CD14-positive monocyte (primary cell): ENCODE measurements around the gene ZXDC. TPM values are rescaled to one million over a fixed set of nuclear protein-coding genes. Genes with fewer than 3 reads are reported as not detected.

Experiments
- DNase-seq, 3 donors: peaks; one replicate each; pipeline ENCODE4 v3.0.0-alpha.2; 2011 to 2022
- H2AFZ ChIP-seq: 2 replicates; pipeline ENCODE4 v1.6.0; 2012; ENCODE audit warnings: mild to moderate bottlenecking, low read depth, low read length, inconsistent platforms; ENCODE audit not compliant: insufficient read depth, poor library complexity, severe bottlenecking
- H3K27ac ChIP-seq, 2 donors: 1 replicate in 1 of 2; 2 replicates in 1 of 2; pipeline ENCODE4 v1.5.1; 2012 to 2013; ENCODE audit warnings: low read length in 2 of 2, control low read depth in 1 of 2, inconsistent platforms in 1 of 2, low read depth in 1 of 2, mild to moderate bottlenecking in 1 of 2
- H3K27me3 ChIP-seq, 2 donors: one replicate each; pipeline versions ENCODE4 v1.6.0 to v1.6.1; 2011 to 2013; ENCODE audit warnings: low read length in 2 of 2; ENCODE audit not compliant: control insufficient read depth in 2 of 2, insufficient read depth in 2 of 2
- H3K36me3 ChIP-seq, 2 donors: replicated peaks in 1 of 2; 1 replicate in 1 of 2; 2 replicates in 1 of 2; pipeline versions ENCODE4 v1.5.1 to v1.6.1; 2012 to 2013; ENCODE audit warnings: low read length in 2 of 2, control low read depth in 1 of 2, inconsistent platforms in 1 of 2, mild to moderate bottlenecking in 1 of 2; ENCODE audit not compliant: insufficient read depth in 2 of 2, control insufficient read depth in 1 of 2
- H3K4me1 ChIP-seq, 2 donors: 1 replicate in 1 of 2; 2 replicates in 1 of 2; pipeline versions ENCODE4 v1.5.1 to v1.6.1; 2012 to 2013; ENCODE audit warnings: low read length in 2 of 2, control low read depth in 1 of 2, inconsistent platforms in 1 of 2, mild to moderate bottlenecking in 1 of 2, moderate library complexity in 1 of 2; ENCODE audit not compliant: insufficient read depth in 2 of 2, control insufficient read depth in 1 of 2
- H3K4me2 ChIP-seq: replicated peaks from 2 replicates; pipeline ENCODE3; 2012; ENCODE audit warnings: low read length, moderate library complexity, mild to moderate bottlenecking; ENCODE audit not compliant: poor library complexity, severe bottlenecking; ENCODE audit errors: extremely low read depth
- H3K4me3 ChIP-seq, 3 experiments: fragments of 200-600 bp in 1 of 3; sonication (generic) in 1 of 3; replicated peaks in 1 of 3; 1 replicate in 2 of 3; 2 replicates in 1 of 3; pipeline ENCODE4 v1.5.1; 2011 to 2013; ENCODE audit warnings: low read length in 3 of 3, mild to moderate bottlenecking in 3 of 3, control low read depth in 2 of 3, low read depth in 2 of 3, inconsistent platforms in 1 of 3, moderate library complexity in 1 of 3
- H3K79me2 ChIP-seq: 2 replicates; pipeline ENCODE4 v1.6.0; 2012; ENCODE audit warnings: mild to moderate bottlenecking, control low read depth, inconsistent platforms, low read length, moderate library complexity; ENCODE audit not compliant: insufficient read depth
- H3K9ac ChIP-seq: 2 replicates; pipeline ENCODE4 v1.6.0; 2017; ENCODE audit warnings: low read length, mild to moderate bottlenecking; ENCODE audit not compliant: insufficient read depth, poor library complexity, severe bottlenecking
- H3K9me3 ChIP-seq, 2 donors: replicated peaks in 1 of 2; 1 replicate in 1 of 2; 2 replicates in 1 of 2; pipeline versions ENCODE4 v1.5.1 to v1.6.1; 2012 to 2013; ENCODE audit warnings: low read length in 2 of 2, control low read depth in 1 of 2; ENCODE audit not compliant: control insufficient read depth in 1 of 2, insufficient read depth in 1 of 2
- H4K20me1 ChIP-seq: 2 replicates; pipeline ENCODE4 v1.6.0; 2012; ENCODE audit warnings: mild to moderate bottlenecking, low read length, control low read depth, moderate library complexity; ENCODE audit not compliant: insufficient read depth
- H3K27ac Mint-ChIP-seq, 7 donors: one replicate each; pipeline ENCODE4 v1.8.0; 2020; ENCODE audit warnings: mild to moderate bottlenecking in 7 of 7, mixed read lengths in 7 of 7, moderate library complexity in 6 of 7, inconsistent platforms in 2 of 7
- H3K27me3 Mint-ChIP-seq, 3 donors: one replicate each; pipeline ENCODE4 v1.8.0; 2021 to 2022; ENCODE audit warnings: low read depth in 3 of 3, mild to moderate bottlenecking in 3 of 3, mixed read lengths in 3 of 3, moderate library complexity in 3 of 3, inconsistent platforms in 1 of 3
- H3K36me3 Mint-ChIP-seq, 2 donors: one replicate each; pipeline ENCODE4 v1.8.0; 2020; ENCODE audit warnings: mixed read lengths in 2 of 2, inconsistent platforms in 1 of 2, mild to moderate bottlenecking in 1 of 2
- H3K4me1 Mint-ChIP-seq: one replicate; pipeline ENCODE4 v1.8.0; 2020; ENCODE audit warnings: mild to moderate bottlenecking, mixed read lengths
- H3K4me3 Mint-ChIP-seq, 2 donors: one replicate each; pipeline ENCODE4 v1.8.0; 2020; ENCODE audit warnings: mild to moderate bottlenecking in 2 of 2, mixed read lengths in 2 of 2, moderate library complexity in 1 of 2
- H3K9me3 Mint-ChIP-seq, 7 donors: one replicate each; pipeline ENCODE4 v1.8.0; 2020 to 2022; ENCODE audit warnings: mixed read lengths in 7 of 7, mild to moderate bottlenecking in 6 of 7, moderate library complexity in 6 of 7, inconsistent platforms in 2 of 7
- WGBS: methylation state at CpG from one replicate; pipeline ENCODE4 v1.1.5; 2013; ENCODE audit warnings: missing lambda C conversion rate; ENCODE audit not compliant: insufficient coverage; 5-methylcytosine and 5-hydroxymethylcytosine counted together
- intact Hi-C, 2 donors: fragments of 100-400 bp; cut with micrococcal nuclease; formaldehyde crosslinking; loops; one replicate each; pipeline versions ENCODE4 v1.15.0 to v1.15.1; 2023
- polyA plus RNA-seq, 3 donors: library from polyadenylated mRNA; depleted of rRNA in 1 of 3; unstranded in 2 of 3; stranded (reverse) in 1 of 3; fragments of 300-500 nt in 2 of 3; fragments of >200 nt in 1 of 3; fragmentation: Illumina TruSeq in 2 of 3; gene quantifications; 1 replicate in 2 of 3; 2 replicates in 1 of 3; pipeline ENCODE4 v1.2.3, GENCODE V29; 2012 to 2021
- TF ChIP-seq, protein P1 (sequence below): fragments of 200-600 bp; IDR thresholded peaks from one replicate; pipeline ENCODE4 v1.8.0; 2022; ENCODE audit warnings: antibody characterized with exemption, mild to moderate bottlenecking

Gene ZXDC
- polyA plus RNA-seq, 3 donors, result 6.3 to 44.8 (median 9.7) TPM

DNA sequence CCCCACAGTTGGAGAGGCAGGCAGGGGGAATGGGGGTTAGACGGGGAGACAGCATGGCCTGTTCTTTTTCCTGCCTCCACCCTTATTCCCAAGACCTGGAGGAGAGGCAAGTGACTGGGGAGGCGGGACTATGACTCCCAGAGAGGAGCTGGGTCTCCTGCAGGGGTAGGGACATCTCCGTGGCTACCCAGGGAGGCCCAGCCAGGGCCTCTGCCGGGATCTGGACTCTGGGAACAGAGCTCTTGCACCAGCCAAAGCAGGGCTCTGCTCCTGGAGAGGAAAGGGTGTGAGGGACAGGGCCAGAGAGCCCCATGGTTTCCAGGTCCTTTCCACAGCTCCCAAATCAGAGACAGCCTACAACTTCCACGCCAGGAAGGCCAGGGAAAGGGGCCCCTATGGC, 58.2 kb downstream of the ZXDC start:
- no peaks in the 10 kb centered on the region for H3K9me3 ChIP-seq
- WGBS, result 80% methylated on average over 1 of the region's 5 CpGs
- Mint-ChIP-seq H3K36me3 (no peaks in the 10 kb centered on the region), H3K4me1 (no peaks in the 10 kb centered on the region), H3K4me3 (no peak overlapping the region), H3K27me3 (peaks cover 12 to 44% (median 17%) of the 10 kb centered on the region in 3 donors), H3K27ac (no peak overlapping the region), H3K9me3 (peaks cover 0 to 3% (median 0%) of the 10 kb centered on the region in 7 donors)
- no peaks in the 10 kb centered on the region for H3K4me1 ChIP-seq
- intact Hi-C loops, result no loop called here
- H3K4me2 ChIP-seq, result no peak overlapping the region
- no peaks in the 10 kb centered on the region for H3K79me2 ChIP-seq
- no peaks in the 10 kb centered on the region for H3K36me3 ChIP-seq
- peaks cover 0 to 5% of the 10 kb centered on the region in 2 donors for H3K27me3 ChIP-seq
- no peak for DNase-seq
- no peak overlapping the region for H3K27ac ChIP-seq
- H4K20me1 ChIP-seq, result no peaks in the 10 kb centered on the region
- no peak overlapping the region for H2AFZ ChIP-seq
- H3K4me3 ChIP-seq, result no peak overlapping the region
- no peak overlapping the region for H3K9ac ChIP-seq
- TF ChIP-seq, protein P1, sequence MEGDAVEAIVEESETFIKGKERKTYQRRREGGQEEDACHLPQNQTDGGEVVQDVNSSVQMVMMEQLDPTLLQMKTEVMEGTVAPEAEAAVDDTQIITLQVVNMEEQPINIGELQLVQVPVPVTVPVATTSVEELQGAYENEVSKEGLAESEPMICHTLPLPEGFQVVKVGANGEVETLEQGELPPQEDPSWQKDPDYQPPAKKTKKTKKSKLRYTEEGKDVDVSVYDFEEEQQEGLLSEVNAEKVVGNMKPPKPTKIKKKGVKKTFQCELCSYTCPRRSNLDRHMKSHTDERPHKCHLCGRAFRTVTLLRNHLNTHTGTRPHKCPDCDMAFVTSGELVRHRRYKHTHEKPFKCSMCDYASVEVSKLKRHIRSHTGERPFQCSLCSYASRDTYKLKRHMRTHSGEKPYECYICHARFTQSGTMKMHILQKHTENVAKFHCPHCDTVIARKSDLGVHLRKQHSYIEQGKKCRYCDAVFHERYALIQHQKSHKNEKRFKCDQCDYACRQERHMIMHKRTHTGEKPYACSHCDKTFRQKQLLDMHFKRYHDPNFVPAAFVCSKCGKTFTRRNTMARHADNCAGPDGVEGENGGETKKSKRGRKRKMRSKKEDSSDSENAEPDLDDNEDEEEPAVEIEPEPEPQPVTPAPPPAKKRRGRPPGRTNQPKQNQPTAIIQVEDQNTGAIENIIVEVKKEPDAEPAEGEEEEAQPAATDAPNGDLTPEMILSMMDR, result no peak

GRCh38 chr3:126416943-126417342, 58.7 kb downstream of the ZXDC start:
- no peak overlapping the region for H3K9ac ChIP-seq
- peaks cover 0 to 5% of the 10 kb centered on the region in 2 donors for H3K27me3 ChIP-seq
- no peak overlapping the region for H3K4me2 ChIP-seq
- no peak for DNase-seq
- peaks cover 0 to 3% (median 0%) of the 10 kb centered on the region in 7 donors for H3K9me3 Mint-ChIP-seq
- no peak overlapping the region for H3K27ac ChIP-seq
- no peaks in the 10 kb centered on the region for H3K79me2 ChIP-seq
- peaks cover 15 to 47% (median 19%) of the 10 kb centered on the region in 3 donors for H3K27me3 Mint-ChIP-seq
- H3K9me3 ChIP-seq, result no peaks in the 10 kb centered on the region
- H3K36me3 ChIP-seq, result no peaks in the 10 kb centered on the region
- 93% methylated on average over 3 of the region's 7 CpGs for WGBS
- no peak overlapping the region for H3K4me3 ChIP-seq
- no peaks in the 10 kb centered on the region for H4K20me1 ChIP-seq
- peak overlapping the region in 1 of 2 donors; percentile 48 for H3K4me3 Mint-ChIP-seq
- no peak overlapping the region for H2AFZ ChIP-seq
- no peak overlapping the region for H3K27ac Mint-ChIP-seq
- TF ChIP-seq, protein P1, result no peak
- intact Hi-C loops, result no loop called here
- H3K4me1 Mint-ChIP-seq, result no peaks in the 10 kb centered on the region
- H3K4me1 ChIP-seq, result no peaks in the 10 kb centered on the region
- H3K36me3 Mint-ChIP-seq, result no peaks in the 10 kb centered on the region
